ENCODE data around the gene POLR3H.

GRCh38 chr22:41562461-41562860 is 18.2 kb upstream of the POLR3H start:
- no peak for TF ChIP-seq CTCF (conservative IDR thresholded peaks at IDR 0.05)
- no peak for TF ChIP-seq ZFX (IDR thresholded peaks at IDR 0.05)

Data from C4-2B (cell line).